GM18526 (cell line): ENCODE measurements around the gene KCNQ5.

Experiments
- POLR2A ChIP-seq: IDR thresholded peaks from 3 replicates; pipeline ENCODE4 v1.6.1; 2011; ENCODE audit not compliant: insufficient read length; ENCODE audit errors: extremely low read depth

KCNQ5 gene

GRCh38 chr6:73058736-73059135 is 436.9 kb downstream of the KCNQ5 start:
- TF ChIP-seq POLR2A = no peak

- no peak for TF ChIP-seq POLR2A
Measured at GRCh38 chr6:73062130-73062529, 440.3 kb downstream of the KCNQ5 start.

GRCh38 chr6:73062837-73063236 is 441.0 kb downstream of the KCNQ5 start:
- no peak for TF ChIP-seq POLR2A

DNA sequence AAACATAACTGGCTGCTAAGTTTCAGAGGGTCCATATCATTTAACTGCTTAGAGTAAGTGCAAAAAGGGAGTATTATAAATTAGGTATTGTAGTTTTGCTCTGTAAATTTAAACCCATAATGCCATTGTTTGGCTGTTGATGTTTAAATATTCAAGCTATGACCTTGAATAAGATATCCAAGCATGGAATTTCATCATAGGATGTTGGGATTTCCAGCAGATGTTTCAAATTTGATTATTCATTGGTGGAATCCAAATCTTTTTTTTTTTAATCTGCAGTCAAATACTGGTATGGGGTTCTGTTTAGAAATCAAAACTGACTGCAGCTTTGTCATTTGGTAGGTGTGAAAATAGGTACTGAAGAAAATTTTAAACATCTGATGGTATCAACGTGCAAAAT is 442.4 kb downstream of the KCNQ5 start:
- TF ChIP-seq POLR2A = no peak

DNA sequence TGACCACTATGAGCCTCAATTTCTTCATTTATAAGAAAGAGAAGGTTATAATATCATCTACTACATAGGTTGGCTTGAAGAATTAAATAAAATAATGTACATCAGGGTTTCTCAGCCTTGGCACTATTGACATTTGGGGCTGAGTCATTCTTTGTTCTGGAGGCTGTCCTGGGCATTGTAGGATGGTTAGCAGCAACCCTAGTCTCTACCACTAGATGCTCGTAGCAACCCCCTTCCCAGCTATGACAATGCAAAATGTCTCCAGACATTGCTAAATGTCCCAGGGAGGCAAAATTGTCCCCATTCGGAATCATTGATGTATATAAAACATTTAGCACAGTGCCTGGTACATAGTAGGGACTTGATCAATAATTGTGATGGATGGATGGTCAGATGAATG is 451.4 kb downstream of the KCNQ5 start:
- no peak for TF ChIP-seq POLR2A

- no peak for TF ChIP-seq POLR2A
Measured at GRCh38 chr6:73074175-73074574, 452.3 kb downstream of the KCNQ5 start.

- TF ChIP-seq POLR2A = no peak
Measured at GRCh38 chr6:73076211-73076954, 454.5 kb downstream of the KCNQ5 start.

GRCh38 chr6:73078333-73078862 is 456.5 kb downstream of the KCNQ5 start:
- no peak for TF ChIP-seq POLR2A

GRCh38 chr6:73078908-73079610 is 457.2 kb downstream of the KCNQ5 start:
- no peak for TF ChIP-seq POLR2A

- no peak for TF ChIP-seq POLR2A
Measured at GRCh38 chr6:73079611-73079955, 457.7 kb downstream of the KCNQ5 start.

GRCh38 chr6:73079978-73080377 is 458.1 kb downstream of the KCNQ5 start:
- TF ChIP-seq POLR2A = no peak

- TF ChIP-seq POLR2A = no peak
Measured at GRCh38 chr6:73081955-73082354, 460.1 kb downstream of the KCNQ5 start.

GRCh38 chr6:73083886-73084285 is 462.0 kb downstream of the KCNQ5 start:
- no peak for TF ChIP-seq POLR2A

DNA sequence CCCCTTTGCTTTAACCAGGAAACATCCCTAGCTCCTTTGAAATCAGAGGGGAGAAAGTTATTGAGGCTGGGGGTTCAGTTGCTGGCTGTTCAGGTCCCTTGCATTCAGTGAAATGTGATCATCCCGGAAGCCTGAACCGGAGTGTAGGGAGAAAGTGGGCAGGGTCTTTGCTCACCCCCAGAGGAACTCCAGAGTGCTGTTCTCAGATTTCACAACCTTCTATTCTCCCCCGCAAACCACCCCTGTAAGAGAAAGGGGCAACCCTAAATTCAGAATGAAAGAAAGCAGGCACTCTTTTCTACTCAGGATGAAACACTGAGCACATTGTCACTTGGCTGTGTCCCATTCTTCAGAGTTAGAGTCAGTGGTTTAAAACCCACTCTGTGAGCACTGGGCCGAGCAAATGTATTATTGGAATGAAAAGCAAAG is 463.6 kb downstream of the KCNQ5 start:
- no peak for TF ChIP-seq POLR2A

- TF ChIP-seq POLR2A = no peak
Measured at GRCh38 chr6:73086726-73087125, 464.9 kb downstream of the KCNQ5 start.

DNA sequence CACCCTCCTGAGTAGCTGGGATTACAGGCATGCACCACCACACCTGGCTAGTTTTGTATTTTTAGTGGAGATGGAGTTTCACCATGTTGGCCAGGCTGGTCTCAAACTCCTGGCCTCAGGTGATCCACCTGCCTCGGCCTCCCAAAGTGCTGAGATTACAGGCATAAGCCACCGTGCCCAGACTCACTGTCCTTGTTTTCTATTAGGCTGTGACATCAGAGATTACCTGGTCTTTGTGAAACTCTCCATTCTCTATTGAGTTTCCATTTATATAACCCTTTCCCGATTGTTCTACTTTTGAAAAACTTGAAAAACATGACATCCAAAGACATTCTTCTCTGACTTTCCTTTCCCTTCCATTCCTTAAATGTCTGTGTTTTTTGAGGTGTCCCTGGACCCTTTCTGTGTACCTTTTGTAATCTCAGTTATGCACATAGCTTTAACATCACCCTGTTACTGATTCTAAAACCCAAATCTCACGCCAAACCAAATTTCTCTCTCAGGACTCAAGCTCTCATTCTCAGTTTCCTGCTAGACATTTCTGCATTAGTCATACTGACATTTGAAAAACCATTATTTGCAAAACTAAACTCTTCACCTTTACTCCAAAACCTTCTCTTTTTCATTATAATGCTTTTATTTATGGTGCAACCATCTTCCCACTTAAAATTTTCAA is 466.4 kb downstream of the KCNQ5 start:
- no peak for TF ChIP-seq POLR2A
